Fibroblast of lung (primary cell): ENCODE data around the gene FTO.

Experiments used
- EZH2 ChIP-seq: IDR thresholded peaks from 2 replicates; pipeline ENCODE4 v1.5.1; 2012; ENCODE audit warnings: low read length, control low read depth, mild to moderate bottlenecking; ENCODE audit errors: missing control alignments
- TF ChIP-seq, protein P1 (sequence below), 2 donors: IDR thresholded peaks in 1 of 2; conservative IDR thresholded peaks in 1 of 2; 1 replicate in 1 of 2; 2 replicates in 1 of 2; pipeline ENCODE4 v1.5.1; 2011 to 2012; ENCODE audit warnings: low read length in 2 of 2, control low read depth in 1 of 2, inconsistent platforms in 1 of 2, low read depth in 1 of 2, mild to moderate bottlenecking in 1 of 2

DNA sequence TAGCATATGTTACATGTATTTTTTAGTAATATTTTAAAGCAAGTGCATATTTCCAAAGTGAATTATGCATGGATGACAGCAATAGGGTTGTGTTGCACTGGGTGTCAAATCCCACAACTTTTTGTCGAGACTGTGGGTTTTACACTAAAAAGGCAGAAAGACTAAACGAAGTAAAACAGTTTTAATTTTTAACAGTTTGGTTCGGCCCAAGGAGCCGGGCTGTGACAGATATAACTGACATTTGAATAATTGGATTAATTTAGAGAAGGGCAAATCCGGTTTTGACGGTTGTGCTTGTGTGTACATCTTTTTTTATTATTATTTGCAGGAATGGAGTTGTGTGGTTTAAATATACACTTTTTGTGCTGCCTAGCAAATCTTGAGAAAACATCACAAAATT, 263.6 kb downstream of the FTO start:
- TF ChIP-seq, protein P1, sequence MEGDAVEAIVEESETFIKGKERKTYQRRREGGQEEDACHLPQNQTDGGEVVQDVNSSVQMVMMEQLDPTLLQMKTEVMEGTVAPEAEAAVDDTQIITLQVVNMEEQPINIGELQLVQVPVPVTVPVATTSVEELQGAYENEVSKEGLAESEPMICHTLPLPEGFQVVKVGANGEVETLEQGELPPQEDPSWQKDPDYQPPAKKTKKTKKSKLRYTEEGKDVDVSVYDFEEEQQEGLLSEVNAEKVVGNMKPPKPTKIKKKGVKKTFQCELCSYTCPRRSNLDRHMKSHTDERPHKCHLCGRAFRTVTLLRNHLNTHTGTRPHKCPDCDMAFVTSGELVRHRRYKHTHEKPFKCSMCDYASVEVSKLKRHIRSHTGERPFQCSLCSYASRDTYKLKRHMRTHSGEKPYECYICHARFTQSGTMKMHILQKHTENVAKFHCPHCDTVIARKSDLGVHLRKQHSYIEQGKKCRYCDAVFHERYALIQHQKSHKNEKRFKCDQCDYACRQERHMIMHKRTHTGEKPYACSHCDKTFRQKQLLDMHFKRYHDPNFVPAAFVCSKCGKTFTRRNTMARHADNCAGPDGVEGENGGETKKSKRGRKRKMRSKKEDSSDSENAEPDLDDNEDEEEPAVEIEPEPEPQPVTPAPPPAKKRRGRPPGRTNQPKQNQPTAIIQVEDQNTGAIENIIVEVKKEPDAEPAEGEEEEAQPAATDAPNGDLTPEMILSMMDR (conservative IDR thresholded peaks at IDR 0.05 in 1 of 2, IDR thresholded peaks at IDR 0.05 in 1 of 2; ENCODE audit: low read depth in 1 of 2, low read length in 2 of 2) = no peak
- no peak for TF ChIP-seq EZH2
